ENCODE results near the gene TRPC5OS.

TRPC5OS gene

DNA sequence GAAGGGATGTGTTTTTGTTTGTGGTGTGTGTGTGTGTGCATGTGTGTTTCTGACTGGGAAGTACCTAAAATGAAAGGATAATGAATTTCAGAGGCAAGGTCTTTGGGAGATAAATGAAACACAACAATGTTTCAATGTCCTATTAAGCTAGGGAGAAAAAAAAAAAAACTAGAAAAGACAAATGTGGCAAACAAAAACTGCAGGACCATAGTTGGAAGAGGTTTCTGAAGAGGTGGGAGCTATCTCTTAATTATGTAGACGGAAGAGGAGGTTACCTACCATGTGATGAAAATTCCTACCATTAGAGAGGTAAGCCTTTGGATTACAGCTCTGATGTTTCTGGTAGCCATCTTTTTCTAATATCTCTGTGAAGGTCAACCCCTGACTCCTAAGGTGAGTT is at the start of gene TRPC5OS:
TSS of gene TRPC5OS (plus strand) at position 301 of the 400 bp plus-strand sequence. CDS start 25,669 bp downstream, outside the sequence.
- no peak for ATAC-seq (ENCODE audit: low read depth)
- H3K4me1 Mint-ChIP-seq = no peaks in the 10 kb centered on the region
- peaks cover 3% of the 10 kb centered on the region for H3K27me3 Mint-ChIP-seq
- no peak within 1 kb of the TSS for H3K4me3 Mint-ChIP-seq
- H3K36me3 Mint-ChIP-seq = no peaks in the 10 kb centered on the region
- H3K27ac Mint-ChIP-seq = no peak within 1 kb of the TSS
- H3K9me3 Mint-ChIP-seq = no peaks in the 10 kb centered on the region
- no peak for DNase-seq (ENCODE audit: low spot score in 2 of 2)

DNA sequence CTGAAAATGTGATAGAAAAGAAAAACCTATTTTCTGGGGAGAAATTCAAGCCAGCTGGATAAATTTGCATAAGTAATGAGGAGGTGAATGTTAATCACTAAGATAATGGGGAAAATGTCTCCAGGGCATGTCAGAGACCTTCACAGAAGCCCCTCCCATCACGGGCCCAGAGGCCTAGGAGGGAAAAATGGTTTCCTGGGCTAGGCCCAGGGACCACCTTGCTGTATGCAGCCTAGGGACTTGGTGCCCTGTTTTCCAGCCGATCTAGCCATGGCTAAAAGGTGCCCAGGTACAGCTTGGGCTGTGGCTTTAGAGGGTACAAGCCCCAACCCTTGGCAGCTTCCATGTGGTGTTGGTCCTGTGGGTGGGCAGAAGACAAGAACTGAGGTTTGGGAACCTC is 46.6 kb upstream of the TRPC5OS start:
- no peak overlapping the region for H3K4me3 Mint-ChIP-seq
- DNase-seq (ENCODE audit: low spot score in 2 of 2) = no peak

DNA sequence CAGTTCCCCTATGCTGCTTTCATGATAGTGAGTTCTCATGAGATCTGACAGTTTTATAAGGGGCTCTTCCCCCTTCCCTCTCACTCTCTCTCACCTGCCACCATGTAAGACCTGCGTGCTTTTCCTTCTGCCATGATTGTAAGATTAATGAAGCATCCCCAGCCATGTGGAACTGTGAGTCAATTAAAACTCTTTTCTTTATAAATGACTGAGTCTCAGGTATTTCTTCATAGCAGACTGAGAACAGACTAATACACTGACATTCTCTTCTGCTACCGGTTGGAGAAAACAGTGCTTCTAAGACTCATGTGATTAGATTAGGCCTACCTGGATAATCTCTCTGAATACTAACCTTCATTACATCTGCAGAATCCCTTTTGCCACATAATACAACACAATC is 45.4 kb upstream of the TRPC5OS start:
- no peaks in the 10 kb centered on the region for H3K4me1 Mint-ChIP-seq
- ATAC-seq (ENCODE audit: low read depth) = no peak
- DNase-seq (ENCODE audit: low spot score in 2 of 2) = no peak
- H3K27me3 Mint-ChIP-seq = peaks cover 9% of the 10 kb centered on the region
- peaks cover 2% of the 10 kb centered on the region for H3K9me3 Mint-ChIP-seq
- H3K4me3 Mint-ChIP-seq = no peak overlapping the region
- H3K36me3 Mint-ChIP-seq = peaks cover 1% of the 10 kb centered on the region
- no peak overlapping the region for H3K27ac Mint-ChIP-seq

More for the DNA sequence above, 46.6 kb upstream of the TRPC5OS start:
- Mint-ChIP-seq H3K9me3 (peaks cover 2% of the 10 kb centered on the region), H3K4me1 (no peaks in the 10 kb centered on the region), H3K27me3 (peaks cover 8% of the 10 kb centered on the region), H3K27ac (no peak overlapping the region), H3K36me3 (peaks cover 1% of the 10 kb centered on the region)
- no peak for ATAC-seq (ENCODE audit: low read depth)

DNA sequence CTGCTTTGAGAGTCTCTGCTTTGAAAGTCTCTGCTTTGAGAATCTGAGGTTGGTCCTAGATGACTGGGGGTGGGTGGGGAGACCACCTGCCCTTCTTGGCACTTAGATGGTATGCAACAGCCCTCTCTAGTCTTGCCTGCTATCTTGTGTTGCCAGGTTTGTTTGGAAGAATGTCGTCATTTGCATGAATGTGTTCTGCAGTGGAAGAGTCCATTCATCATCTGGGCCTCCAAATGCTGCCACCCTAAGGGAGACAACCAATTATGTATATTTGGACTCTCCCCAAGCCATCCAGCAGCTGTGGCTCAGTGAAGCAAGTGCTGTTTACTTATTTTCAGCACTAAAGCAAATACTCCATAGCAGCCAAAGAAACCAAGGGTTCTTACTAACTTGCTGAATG is 44.6 kb upstream of the TRPC5OS start:
- H3K4me1 Mint-ChIP-seq = no peaks in the 10 kb centered on the region
- peaks cover 2% of the 10 kb centered on the region for H3K9me3 Mint-ChIP-seq
- ATAC-seq (ENCODE audit: low read depth) = no peak
- H3K36me3 Mint-ChIP-seq = peaks cover 1% of the 10 kb centered on the region
- no peak overlapping the region for H3K4me3 Mint-ChIP-seq
- DNase-seq (ENCODE audit: low spot score in 2 of 2) = no peak
- no peak overlapping the region for H3K27ac Mint-ChIP-seq
- H3K27me3 Mint-ChIP-seq = peaks cover 9% of the 10 kb centered on the region

DNA sequence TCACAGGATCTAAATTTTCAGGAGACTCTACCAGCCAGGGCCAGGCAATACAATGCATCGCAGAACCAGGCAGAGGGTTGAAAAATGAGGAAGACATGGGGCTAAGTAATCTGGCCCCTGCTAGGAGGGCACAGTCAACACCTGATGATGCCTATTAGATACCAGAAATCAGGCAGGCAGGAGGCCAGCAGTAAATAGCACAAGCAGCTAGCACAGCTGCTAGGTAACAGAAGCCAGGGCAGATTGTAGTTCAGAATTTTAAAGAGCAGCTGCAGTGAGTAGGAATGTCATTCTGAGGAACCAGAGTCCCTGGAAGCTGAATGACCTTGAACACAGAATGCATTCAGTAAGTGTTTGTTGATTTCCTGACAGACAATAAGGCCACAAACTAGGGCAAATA is 38.8 kb upstream of the TRPC5OS start:
- Mint-ChIP-seq H3K9me3 (no peaks in the 10 kb centered on the region), H3K4me1 (no peaks in the 10 kb centered on the region), H3K36me3 (no peaks in the 10 kb centered on the region), H3K27me3 (peaks cover 4% of the 10 kb centered on the region), H3K4me3 (no peak overlapping the region), H3K27ac (no peak overlapping the region)
- ATAC-seq (ENCODE audit: low read depth) = no peak
- DNase-seq (ENCODE audit: low spot score in 2 of 2) = no peak

DNA sequence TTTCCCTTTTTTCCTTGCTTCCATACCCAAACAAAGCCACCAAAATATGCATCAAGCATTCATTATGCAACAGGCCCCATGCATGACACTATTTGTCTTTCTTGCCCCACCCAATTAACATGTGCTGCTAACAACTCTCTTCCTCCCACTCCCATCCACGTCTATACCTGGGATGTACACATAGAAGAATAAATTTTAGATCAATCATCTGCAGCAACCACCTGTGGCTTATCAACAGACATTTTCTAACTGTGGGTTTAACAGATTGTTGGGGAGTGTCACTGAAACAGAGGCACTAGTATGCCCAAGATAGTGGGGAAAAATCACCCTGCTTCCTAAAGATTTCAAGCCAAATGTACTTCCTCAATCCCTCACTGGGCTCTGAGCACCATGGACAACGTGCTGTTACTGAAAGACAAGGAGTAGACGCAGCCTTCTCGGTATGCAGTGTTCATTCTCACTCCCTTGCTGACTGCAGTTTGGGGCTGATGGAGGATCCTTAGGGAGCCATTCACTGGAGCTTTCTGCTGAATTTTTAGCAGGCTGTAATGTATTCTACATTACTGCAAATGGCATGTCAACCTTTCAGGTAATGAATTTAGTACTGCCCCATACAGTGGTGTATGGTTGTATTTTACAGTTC is 28.4 kb upstream of the TRPC5OS start:
- Mint-ChIP-seq H3K27me3 (peaks cover 6% of the 10 kb centered on the region), H3K4me1 (no peaks in the 10 kb centered on the region), H3K9me3 (no peaks in the 10 kb centered on the region), H3K36me3 (no peaks in the 10 kb centered on the region), H3K27ac (no peak overlapping the region), H3K4me3 (no peak overlapping the region)
- DNase-seq (ENCODE audit: low spot score in 2 of 2) (no peak), ATAC-seq (ENCODE audit: low read depth) (no peak)

DNA sequence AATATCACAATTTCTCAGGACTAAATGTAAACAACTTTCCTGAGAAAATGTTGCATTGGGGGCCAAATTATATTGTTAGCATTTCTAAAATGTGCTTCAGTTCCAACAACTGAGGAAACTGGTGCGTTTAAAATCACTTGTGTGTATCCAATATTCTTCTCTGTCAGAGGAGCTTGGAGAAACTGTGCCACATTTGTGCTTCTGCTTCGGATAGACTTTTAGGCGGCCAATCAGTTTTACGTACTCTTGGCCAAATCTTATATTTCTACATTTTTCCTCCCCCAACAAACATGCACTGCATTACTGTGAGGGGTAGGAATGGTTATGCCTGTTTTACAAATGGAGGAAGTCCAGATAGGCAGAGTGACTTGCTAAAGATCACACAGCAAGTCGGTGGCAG is 27.4 kb upstream of the TRPC5OS start:
- ATAC-seq (ENCODE audit: low read depth) (no peak), DNase-seq (ENCODE audit: low spot score in 2 of 2) (no peak)
- H3K36me3 Mint-ChIP-seq = no peaks in the 10 kb centered on the region
- H3K9me3 Mint-ChIP-seq = no peaks in the 10 kb centered on the region
- no peak overlapping the region for H3K27ac Mint-ChIP-seq
- peaks cover 6% of the 10 kb centered on the region for H3K27me3 Mint-ChIP-seq
- no peak overlapping the region for H3K4me3 Mint-ChIP-seq
- no peaks in the 10 kb centered on the region for H3K4me1 Mint-ChIP-seq

DNA sequence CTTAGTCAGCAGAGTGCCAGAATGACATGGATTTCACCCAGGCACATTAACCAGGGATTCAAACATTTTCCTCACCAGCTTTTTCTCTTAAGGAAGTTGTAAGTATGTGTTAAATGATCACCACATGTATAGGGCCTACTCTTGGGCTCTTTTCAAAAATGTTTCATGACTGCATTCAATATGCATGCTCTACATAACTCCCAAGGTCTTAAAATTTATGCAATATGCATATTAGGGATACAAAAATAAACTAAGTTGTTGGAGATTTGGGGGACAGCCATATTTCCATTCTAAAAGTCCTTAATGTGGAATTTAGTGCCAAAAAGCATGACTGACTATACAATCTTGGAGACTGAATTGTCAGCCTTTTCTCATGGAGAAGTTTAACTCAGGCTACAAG is 25.0 kb upstream of the TRPC5OS start:
- Mint-ChIP-seq H3K27me3 (peaks cover 7% of the 10 kb centered on the region), H3K4me3 (no peak overlapping the region), H3K4me1 (no peaks in the 10 kb centered on the region), H3K27ac (no peak overlapping the region), H3K9me3 (peaks cover 3% of the 10 kb centered on the region), H3K36me3 (no peaks in the 10 kb centered on the region)
- no peak for ATAC-seq (ENCODE audit: low read depth)
- no peak for DNase-seq (ENCODE audit: low spot score in 2 of 2)

DNA sequence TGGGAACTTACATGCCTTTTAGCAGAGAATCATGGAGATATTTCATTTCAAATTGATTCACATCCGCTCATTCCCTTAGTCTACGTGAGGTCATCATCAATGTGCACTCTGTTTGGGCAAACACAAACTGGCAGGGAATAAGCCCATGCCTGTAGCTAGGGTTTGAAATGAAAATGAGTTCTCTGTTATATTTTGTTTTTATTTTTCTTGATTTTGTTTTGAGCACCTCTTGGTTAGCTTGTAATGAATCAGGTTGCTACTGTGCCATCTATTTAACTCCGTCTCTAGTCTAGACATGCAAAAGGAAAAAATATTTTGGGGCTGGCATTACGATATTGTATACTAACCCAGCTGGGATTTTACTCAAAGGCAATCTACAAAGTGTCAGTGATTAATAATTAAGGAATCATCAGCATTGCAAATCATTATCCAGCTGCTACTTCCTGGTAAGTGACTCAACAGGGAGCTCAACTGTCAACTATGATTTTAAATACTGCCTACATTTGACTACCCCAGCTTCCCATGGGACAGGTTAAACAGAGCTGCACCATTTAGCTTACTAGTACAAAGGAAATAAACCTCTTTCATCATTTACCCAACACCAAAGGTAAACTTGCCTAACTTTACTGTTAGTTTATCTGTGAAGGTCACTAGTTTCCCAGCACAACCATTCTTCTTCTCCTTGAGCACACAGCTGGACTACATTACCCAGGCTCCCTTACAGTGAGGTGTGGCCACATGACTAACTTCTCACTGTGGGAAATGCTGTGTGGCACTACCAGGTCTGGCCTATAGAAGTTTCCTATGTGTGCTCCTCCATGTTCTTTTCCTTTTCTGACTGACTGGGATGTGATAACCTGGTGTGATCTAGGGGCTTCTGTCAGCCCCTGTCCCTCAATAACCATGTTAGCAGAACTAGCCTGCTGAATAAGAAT is 21.2 kb upstream of the TRPC5OS start:
- Mint-ChIP-seq H3K27me3 (peaks cover 4% of the 10 kb centered on the region), H3K4me3 (no peak overlapping the region), H3K36me3 (no peaks in the 10 kb centered on the region), H3K4me1 (no peaks in the 10 kb centered on the region), H3K27ac (no peak overlapping the region), H3K9me3 (peaks cover 3% of the 10 kb centered on the region)
- ATAC-seq (ENCODE audit: low read depth) (no peak), DNase-seq (ENCODE audit: low spot score in 2 of 2) (no peak)

DNA sequence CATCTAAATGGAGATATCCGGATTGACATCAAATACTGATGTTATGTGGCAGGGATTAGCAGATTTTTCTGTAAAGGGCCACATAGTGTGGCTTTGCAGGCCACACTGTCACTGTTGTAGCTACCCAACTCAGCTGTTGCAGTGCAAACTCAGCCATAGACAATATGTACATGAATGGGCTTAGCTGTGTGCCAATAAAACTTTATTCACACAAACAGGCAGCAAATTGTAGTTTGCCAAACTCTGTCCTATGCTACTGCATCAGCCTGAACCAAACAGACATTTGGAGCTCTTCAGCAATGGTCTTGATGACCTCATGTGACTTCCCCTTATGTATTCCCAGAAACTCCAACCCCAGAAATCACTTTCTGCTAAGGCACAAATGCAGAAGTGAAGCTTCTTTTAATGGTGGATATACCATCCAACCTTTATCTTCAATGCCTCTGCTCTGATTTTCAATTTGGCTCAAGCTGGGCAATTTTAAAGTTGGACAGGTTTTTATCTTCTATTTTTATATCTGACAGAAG is 18.4 kb upstream of the TRPC5OS start:
- ATAC-seq (ENCODE audit: low read depth) (no peak), DNase-seq (ENCODE audit: low spot score in 2 of 2) (no peak)
- no peak overlapping the region for H3K4me3 Mint-ChIP-seq
- peaks cover 3% of the 10 kb centered on the region for H3K9me3 Mint-ChIP-seq
- no peak overlapping the region for H3K27ac Mint-ChIP-seq
- no peaks in the 10 kb centered on the region for H3K4me1 Mint-ChIP-seq
- no peaks in the 10 kb centered on the region for H3K36me3 Mint-ChIP-seq
- H3K27me3 Mint-ChIP-seq = peaks cover 4% of the 10 kb centered on the region

DNA sequence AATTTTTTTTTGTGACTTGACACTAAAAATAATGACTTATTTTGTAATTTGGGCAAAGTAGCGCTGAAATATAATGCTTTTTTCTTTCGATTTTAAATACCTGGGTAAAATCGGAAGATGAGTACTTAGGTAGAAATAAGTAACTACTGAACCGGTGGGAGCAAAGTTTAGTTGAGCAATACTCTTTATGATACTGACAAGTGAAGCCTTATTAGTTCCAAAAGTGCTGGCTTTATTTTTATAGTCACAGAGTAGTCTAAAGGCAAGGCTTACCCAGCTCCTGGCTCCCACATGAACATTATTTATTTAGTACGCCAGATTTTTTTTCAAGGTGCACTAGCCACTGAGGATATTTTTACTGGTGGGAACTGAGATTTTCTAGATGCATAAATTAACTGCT is 14.4 kb upstream of the TRPC5OS start:
- Mint-ChIP-seq H3K36me3 (no peaks in the 10 kb centered on the region), H3K27me3 (no peaks in the 10 kb centered on the region), H3K4me3 (no peak overlapping the region), H3K27ac (no peak overlapping the region), H3K9me3 (no peaks in the 10 kb centered on the region), H3K4me1 (no peaks in the 10 kb centered on the region)
- DNase-seq (ENCODE audit: low spot score in 2 of 2) (no peak), ATAC-seq (ENCODE audit: low read depth) (no peak)

DNA sequence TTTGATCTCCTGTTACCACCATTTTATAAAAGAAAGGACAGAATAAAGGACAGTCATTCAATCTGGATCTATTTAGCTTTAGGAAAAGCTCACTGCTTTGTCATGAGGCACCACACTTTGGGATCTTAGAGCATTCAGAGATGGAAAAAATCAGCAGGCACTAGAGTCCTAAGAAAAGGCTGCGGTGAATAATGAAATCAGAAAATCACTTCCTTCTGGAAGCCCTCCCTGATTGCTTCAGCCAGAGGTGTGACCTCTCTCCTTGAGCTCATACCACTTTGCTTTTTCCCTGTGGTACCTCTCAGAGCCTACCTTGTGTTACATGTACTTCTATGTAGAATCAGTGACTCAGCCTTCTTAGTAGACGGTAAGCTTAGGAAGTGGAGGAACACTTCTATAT is 8.7 kb upstream of the TRPC5OS start:
- H3K27ac Mint-ChIP-seq = no peak overlapping the region
- ATAC-seq (ENCODE audit: low read depth) (no peak), DNase-seq (ENCODE audit: low spot score in 2 of 2) (no peak)
- no peaks in the 10 kb centered on the region for H3K36me3 Mint-ChIP-seq
- no peak overlapping the region for H3K4me3 Mint-ChIP-seq
- H3K4me1 Mint-ChIP-seq = no peaks in the 10 kb centered on the region
- no peaks in the 10 kb centered on the region for H3K9me3 Mint-ChIP-seq
- H3K27me3 Mint-ChIP-seq = no peaks in the 10 kb centered on the region

DNA sequence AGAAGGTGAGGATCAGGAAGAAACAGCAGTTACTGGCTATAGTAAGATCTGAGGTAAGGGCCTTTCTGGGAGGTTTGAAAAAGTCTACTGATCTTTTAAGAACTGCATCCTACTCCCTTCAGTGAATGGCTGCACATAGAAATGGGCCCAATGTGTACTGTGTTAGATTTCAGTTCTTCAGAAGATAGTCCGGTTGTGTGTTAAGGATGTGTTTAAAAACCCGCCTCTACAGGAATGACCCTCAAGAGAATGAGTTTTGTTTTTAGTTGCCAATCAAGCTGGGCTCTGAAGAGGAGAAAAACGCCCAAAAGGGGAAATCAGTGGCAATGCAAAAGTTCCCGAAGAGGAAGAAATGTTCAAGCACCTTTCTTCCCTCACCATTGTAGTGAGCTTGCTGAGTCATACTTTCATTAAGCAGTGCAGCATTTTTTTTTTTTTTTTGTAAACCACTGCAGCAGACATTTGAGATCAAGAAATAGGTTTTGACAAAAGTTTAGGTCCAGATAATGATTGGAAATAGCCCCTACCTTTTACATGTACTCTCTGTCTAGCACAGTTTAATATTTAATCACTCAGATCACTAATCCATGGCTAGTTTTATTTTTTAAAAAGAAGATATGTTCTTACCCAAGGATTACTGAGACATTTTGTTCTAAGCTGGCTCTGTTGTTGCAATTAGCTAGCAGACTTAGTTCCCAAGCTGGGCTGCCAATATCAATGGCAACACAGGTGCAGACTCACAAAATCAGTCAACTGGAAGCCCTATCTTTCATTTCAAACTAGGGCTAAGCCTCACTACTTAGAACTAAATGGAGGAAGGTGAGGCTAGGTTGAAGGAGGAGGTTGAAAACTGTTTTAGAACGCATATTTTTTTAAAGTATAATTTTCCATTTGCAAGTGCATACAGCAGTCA is 7.0 kb upstream of the TRPC5OS start:
- Mint-ChIP-seq H3K4me3 (no peak overlapping the region), H3K9me3 (no peaks in the 10 kb centered on the region), H3K27ac (no peak overlapping the region), H3K36me3 (no peaks in the 10 kb centered on the region), H3K27me3 (no peaks in the 10 kb centered on the region), H3K4me1 (no peaks in the 10 kb centered on the region)
- ATAC-seq (ENCODE audit: low read depth) (no peak), DNase-seq (ENCODE audit: low spot score in 2 of 2) (no peak)

DNA sequence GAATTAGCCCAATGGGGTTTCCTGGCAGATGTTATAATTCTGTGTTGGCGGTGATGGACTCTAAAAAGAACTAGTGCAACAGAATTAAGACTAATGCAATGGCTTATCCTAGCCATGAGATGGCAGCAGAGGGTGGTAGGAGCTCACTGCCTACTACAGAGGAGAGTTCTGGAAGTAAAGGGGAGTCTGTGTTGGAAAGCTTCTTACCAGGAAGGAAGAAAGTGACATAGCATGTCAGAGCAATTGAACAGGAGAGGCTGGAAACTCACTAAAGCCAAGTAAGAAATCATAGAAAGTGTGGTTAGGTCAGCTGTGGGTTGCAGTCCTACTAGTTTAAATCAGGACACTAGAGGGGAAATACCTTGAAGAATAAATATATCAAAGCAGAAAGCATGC is 6.3 kb upstream of the TRPC5OS start:
- DNase-seq (ENCODE audit: low spot score in 2 of 2) (peak; percentile 0 to 11), ATAC-seq (ENCODE audit: low read depth) (no peak)
- no peaks in the 10 kb centered on the region for H3K27me3 Mint-ChIP-seq
- H3K27ac Mint-ChIP-seq = no peak overlapping the region
- no peak overlapping the region for H3K4me3 Mint-ChIP-seq
- no peaks in the 10 kb centered on the region for H3K36me3 Mint-ChIP-seq
- no peaks in the 10 kb centered on the region for H3K4me1 Mint-ChIP-seq
- no peaks in the 10 kb centered on the region for H3K9me3 Mint-ChIP-seq

Measured in memory B cell (primary cell).